Activated naive CD8-positive, alpha-beta T cell (primary cell): ENCODE data around the gene PBOV1.

ENCODE experiments used
- H3K27ac Mint-ChIP-seq: one replicate; pipeline ENCODE4 v1.8.0; 2021; ENCODE audit warnings: mixed read lengths
- H3K27me3 Mint-ChIP-seq: one replicate; pipeline ENCODE4 v1.8.0; 2021; ENCODE audit warnings: mixed read lengths
- H3K36me3 Mint-ChIP-seq: one replicate; pipeline ENCODE4 v1.8.0; 2021; ENCODE audit warnings: mixed read lengths
- H3K4me1 Mint-ChIP-seq: one replicate; pipeline ENCODE4 v1.8.0; 2021; ENCODE audit warnings: low read depth, mixed read lengths
- H3K4me3 Mint-ChIP-seq: one replicate; pipeline ENCODE4 v1.8.0; 2021; ENCODE audit warnings: mild to moderate bottlenecking, mixed read lengths
- H3K9me3 Mint-ChIP-seq: one replicate; pipeline ENCODE4 v1.8.0; 2021; ENCODE audit warnings: low read depth, mixed read lengths

Gene PBOV1

DNA sequence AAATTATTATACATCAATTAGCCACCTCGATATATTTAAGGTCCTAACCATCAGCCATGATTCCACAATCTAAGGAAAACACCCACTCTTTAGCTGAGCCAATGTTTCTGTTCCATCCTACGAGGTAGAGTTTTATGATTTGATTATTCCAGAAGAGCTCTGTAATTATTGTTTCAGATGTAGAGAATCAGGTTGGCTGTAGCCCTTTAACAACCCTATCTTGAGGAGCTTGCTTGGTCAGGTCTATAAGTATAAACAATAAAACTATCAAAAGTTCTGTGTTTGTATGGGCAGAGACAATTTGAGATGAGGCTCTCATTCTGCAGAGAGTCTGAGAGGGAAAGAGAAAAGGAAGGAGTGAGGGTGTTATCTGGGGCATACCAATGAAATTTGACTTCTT, at the start of gene PBOV1:
Gene PBOV1, minus strand, starts transcription at position 43 of the 400 bp plus-strand sequence. CDS start 96 bp downstream, outside the sequence.
- no peaks in the 10 kb centered on the region for H3K36me3 Mint-ChIP-seq
- H3K4me3 Mint-ChIP-seq, result no peak within 1 kb of the TSS
- H3K9me3 Mint-ChIP-seq, result no peaks in the 10 kb centered on the region
- H3K4me1 Mint-ChIP-seq, result no peaks in the 10 kb centered on the region
- H3K27me3 Mint-ChIP-seq, result peaks cover 12% of the 10 kb centered on the region
- H3K27ac Mint-ChIP-seq, result no peak within 1 kb of the TSS

- H3K4me3 Mint-ChIP-seq, result no peak overlapping the region
- H3K4me1 Mint-ChIP-seq, result no peaks in the 10 kb centered on the region
- no peak overlapping the region for H3K27ac Mint-ChIP-seq
- H3K9me3 Mint-ChIP-seq, result no peaks in the 10 kb centered on the region
- H3K36me3 Mint-ChIP-seq, result no peaks in the 10 kb centered on the region
- H3K27me3 Mint-ChIP-seq, result peaks cover 9% of the 10 kb centered on the region
Measured at GRCh38 chr6:138266095-138266494, 47.8 kb upstream of the PBOV1 start.

- no peaks in the 10 kb centered on the region for H3K36me3 Mint-ChIP-seq
- no peaks in the 10 kb centered on the region for H3K9me3 Mint-ChIP-seq
- H3K27ac Mint-ChIP-seq, result no peak overlapping the region
- H3K4me3 Mint-ChIP-seq, result no peak overlapping the region
- no peaks in the 10 kb centered on the region for H3K4me1 Mint-ChIP-seq
- H3K27me3 Mint-ChIP-seq, result peaks cover 9% of the 10 kb centered on the region
Measured at GRCh38 chr6:138264372-138264880, 46.1 kb upstream of the PBOV1 start.

DNA sequence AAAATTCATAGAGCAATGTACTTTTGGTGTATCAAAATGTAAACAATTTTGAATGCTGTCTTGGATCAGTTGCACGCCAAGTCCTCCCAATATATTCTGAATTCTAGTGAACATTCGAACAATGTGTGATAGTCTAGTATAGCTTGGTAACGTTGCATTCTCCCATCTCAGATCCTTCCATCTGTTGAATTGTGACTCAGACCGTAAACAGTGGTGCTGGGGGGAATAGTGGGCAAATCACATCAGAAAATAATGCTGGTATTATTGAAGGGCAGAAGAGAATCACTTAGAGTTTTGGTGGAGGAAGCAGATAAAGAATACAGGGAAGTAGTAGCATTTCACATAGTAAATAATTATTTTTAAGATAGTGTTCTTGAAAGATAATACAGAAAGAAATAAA, 45.7 kb upstream of the PBOV1 start:
- H3K27ac Mint-ChIP-seq, result no peak overlapping the region
- H3K4me3 Mint-ChIP-seq, result no peak overlapping the region
- no peaks in the 10 kb centered on the region for H3K4me1 Mint-ChIP-seq
- peaks cover 9% of the 10 kb centered on the region for H3K27me3 Mint-ChIP-seq
- no peaks in the 10 kb centered on the region for H3K36me3 Mint-ChIP-seq
- no peaks in the 10 kb centered on the region for H3K9me3 Mint-ChIP-seq

- Mint-ChIP-seq H3K4me3 (no peak overlapping the region), H3K36me3 (no peaks in the 10 kb centered on the region), H3K4me1 (no peaks in the 10 kb centered on the region), H3K9me3 (no peaks in the 10 kb centered on the region), H3K27me3 (peaks cover 10% of the 10 kb centered on the region), H3K27ac (no peak overlapping the region)
Measured at GRCh38 chr6:138261116-138261780, 43.0 kb upstream of the PBOV1 start.

GRCh38 chr6:138258991-138259390, 40.7 kb upstream of the PBOV1 start:
- Mint-ChIP-seq H3K4me3 (no peak overlapping the region), H3K4me1 (no peaks in the 10 kb centered on the region), H3K9me3 (no peaks in the 10 kb centered on the region), H3K27me3 (peaks cover 6% of the 10 kb centered on the region), H3K27ac (no peak overlapping the region), H3K36me3 (no peaks in the 10 kb centered on the region)

GRCh38 chr6:138258197-138258596, 39.9 kb upstream of the PBOV1 start:
- H3K4me3 Mint-ChIP-seq, result no peak overlapping the region
- no peak overlapping the region for H3K27ac Mint-ChIP-seq
- H3K36me3 Mint-ChIP-seq, result no peaks in the 10 kb centered on the region
- H3K9me3 Mint-ChIP-seq, result no peaks in the 10 kb centered on the region
- peaks cover 6% of the 10 kb centered on the region for H3K27me3 Mint-ChIP-seq
- H3K4me1 Mint-ChIP-seq, result no peaks in the 10 kb centered on the region

- Mint-ChIP-seq H3K36me3 (no peaks in the 10 kb centered on the region), H3K27ac (no peak overlapping the region), H3K9me3 (no peaks in the 10 kb centered on the region), H3K27me3 (peaks cover 6% of the 10 kb centered on the region), H3K4me3 (no peak overlapping the region), H3K4me1 (no peaks in the 10 kb centered on the region)
Measured at GRCh38 chr6:138257638-138258040, 39.3 kb upstream of the PBOV1 start.

DNA sequence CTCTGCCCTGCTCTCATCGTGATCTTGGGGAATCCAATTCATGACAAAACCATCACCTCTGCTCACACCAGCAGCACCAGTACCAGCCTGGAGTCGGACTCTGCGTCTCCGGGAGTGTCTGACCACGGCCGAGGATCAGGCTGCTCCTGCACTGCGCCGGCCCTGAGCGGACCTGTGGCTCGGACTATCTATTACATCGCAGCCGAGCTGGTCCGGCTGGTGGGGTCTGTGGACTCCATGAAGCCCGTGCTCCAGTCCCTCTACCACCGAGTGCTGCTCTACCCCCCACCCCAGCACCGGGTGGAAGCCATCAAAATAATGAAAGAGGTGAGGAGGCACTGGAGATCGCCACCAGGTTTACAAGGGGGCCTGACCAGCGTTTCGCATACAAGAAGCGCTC, 37.2 kb upstream of the PBOV1 start:
- Mint-ChIP-seq H3K27ac (no peak overlapping the region), H3K9me3 (no peaks in the 10 kb centered on the region), H3K27me3 (peaks cover 4% of the 10 kb centered on the region), H3K36me3 (no peaks in the 10 kb centered on the region), H3K4me3 (no peak overlapping the region), H3K4me1 (no peaks in the 10 kb centered on the region)

DNA sequence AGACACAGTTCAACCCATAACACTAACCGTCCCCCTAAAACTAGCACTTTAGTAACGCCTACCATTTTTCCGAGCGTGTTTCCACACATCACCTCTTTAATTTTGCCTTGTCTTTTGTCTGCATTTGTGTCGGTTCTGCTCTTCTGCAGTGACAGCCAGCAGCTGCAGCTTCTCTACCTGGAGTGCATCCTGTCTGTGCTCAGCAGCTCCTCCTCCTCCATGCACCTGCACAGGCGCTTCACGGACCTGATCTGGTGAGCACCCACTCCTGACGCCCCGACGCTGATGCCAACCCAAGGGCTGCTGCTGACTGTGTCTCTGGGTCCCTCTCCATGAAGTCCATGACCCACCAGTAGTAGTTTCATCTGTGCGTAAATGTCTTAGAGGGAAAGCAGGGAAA, 35.4 kb upstream of the PBOV1 start:
- H3K27me3 Mint-ChIP-seq, result peaks cover 4% of the 10 kb centered on the region
- H3K4me1 Mint-ChIP-seq, result no peaks in the 10 kb centered on the region
- H3K4me3 Mint-ChIP-seq, result no peak overlapping the region
- H3K9me3 Mint-ChIP-seq, result no peaks in the 10 kb centered on the region
- H3K27ac Mint-ChIP-seq, result no peak overlapping the region
- no peaks in the 10 kb centered on the region for H3K36me3 Mint-ChIP-seq

- H3K9me3 Mint-ChIP-seq, result no peaks in the 10 kb centered on the region
- no peak overlapping the region for H3K4me3 Mint-ChIP-seq
- H3K27me3 Mint-ChIP-seq, result peaks cover 2% of the 10 kb centered on the region
- H3K4me1 Mint-ChIP-seq, result no peaks in the 10 kb centered on the region
- no peak overlapping the region for H3K27ac Mint-ChIP-seq
- no peaks in the 10 kb centered on the region for H3K36me3 Mint-ChIP-seq
Measured at GRCh38 chr6:138250513-138251247, 32.4 kb upstream of the PBOV1 start.

DNA sequence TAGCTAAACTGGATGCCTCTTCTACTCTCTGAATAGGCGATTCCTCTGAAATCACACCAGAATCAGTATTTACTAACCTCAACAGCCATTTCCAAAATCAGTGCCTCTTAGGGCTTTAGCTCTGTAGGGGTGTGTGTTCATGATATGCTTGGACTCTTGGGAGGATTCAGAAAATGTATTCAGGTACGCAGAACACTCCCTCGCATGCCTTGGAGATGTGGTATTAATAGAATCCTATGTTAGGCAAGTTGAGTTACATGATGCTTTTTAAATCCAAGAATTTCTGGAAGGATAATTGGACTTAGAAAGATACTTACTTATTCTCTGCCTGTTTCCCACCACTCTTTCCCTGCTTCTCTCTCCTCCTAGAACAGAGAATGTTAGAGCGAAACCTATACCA, 31.8 kb upstream of the PBOV1 start:
- no peaks in the 10 kb centered on the region for H3K9me3 Mint-ChIP-seq
- H3K27ac Mint-ChIP-seq, result no peak overlapping the region
- no peaks in the 10 kb centered on the region for H3K4me1 Mint-ChIP-seq
- H3K27me3 Mint-ChIP-seq, result peaks cover 2% of the 10 kb centered on the region
- no peaks in the 10 kb centered on the region for H3K36me3 Mint-ChIP-seq
- no peak overlapping the region for H3K4me3 Mint-ChIP-seq

- no peak overlapping the region for H3K4me3 Mint-ChIP-seq
- H3K9me3 Mint-ChIP-seq, result no peaks in the 10 kb centered on the region
- no peaks in the 10 kb centered on the region for H3K36me3 Mint-ChIP-seq
- H3K4me1 Mint-ChIP-seq, result no peaks in the 10 kb centered on the region
- peaks cover 4% of the 10 kb centered on the region for H3K27me3 Mint-ChIP-seq
- no peak overlapping the region for H3K27ac Mint-ChIP-seq
Measured at GRCh38 chr6:138248878-138249277, 30.6 kb upstream of the PBOV1 start.

DNA sequence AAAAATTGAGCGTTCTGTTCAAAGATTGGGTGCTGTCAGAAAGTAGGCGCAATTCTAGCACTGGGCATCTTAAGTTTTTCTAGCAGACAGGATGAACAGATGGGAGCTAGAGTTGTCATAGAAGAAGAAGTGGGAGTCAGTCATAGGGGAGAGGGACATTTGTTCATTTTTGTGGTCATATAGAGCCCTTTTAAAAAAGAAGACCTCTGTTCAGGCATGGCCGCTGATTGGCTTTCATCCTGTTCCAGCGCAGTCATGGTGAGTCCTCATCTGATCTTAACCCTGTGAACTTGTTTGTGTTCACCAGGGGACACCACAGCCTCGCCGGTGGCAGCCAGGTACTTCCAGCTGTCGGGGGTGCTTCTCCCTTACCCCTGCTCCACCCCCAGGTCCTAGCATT, 29.7 kb upstream of the PBOV1 start:
- Mint-ChIP-seq H3K4me1 (no peaks in the 10 kb centered on the region), H3K27ac (no peak overlapping the region), H3K4me3 (no peak overlapping the region), H3K36me3 (no peaks in the 10 kb centered on the region), H3K9me3 (no peaks in the 10 kb centered on the region), H3K27me3 (peaks cover 5% of the 10 kb centered on the region)

- Mint-ChIP-seq H3K9me3 (no peaks in the 10 kb centered on the region), H3K36me3 (no peaks in the 10 kb centered on the region), H3K27ac (no peak overlapping the region), H3K27me3 (peaks cover 4% of the 10 kb centered on the region), H3K4me1 (no peaks in the 10 kb centered on the region), H3K4me3 (no peak overlapping the region)
Measured at GRCh38 chr6:138246650-138247440, 28.6 kb upstream of the PBOV1 start.
